ENCODE measurements around the gene ABHD16B. TPM values are rescaled to one million over a fixed set of nuclear protein-coding genes. Genes with fewer than 3 reads are reported as not detected.
"Not testable (repeated sequence)": the region's sequence is repeated elsewhere in the genome, so short reads cannot be mapped to it uniquely, and the experiment has no call there.

ABHD16B gene
- total RNA-seq, 1 donor from 2014 or later, result not detected

DNA sequence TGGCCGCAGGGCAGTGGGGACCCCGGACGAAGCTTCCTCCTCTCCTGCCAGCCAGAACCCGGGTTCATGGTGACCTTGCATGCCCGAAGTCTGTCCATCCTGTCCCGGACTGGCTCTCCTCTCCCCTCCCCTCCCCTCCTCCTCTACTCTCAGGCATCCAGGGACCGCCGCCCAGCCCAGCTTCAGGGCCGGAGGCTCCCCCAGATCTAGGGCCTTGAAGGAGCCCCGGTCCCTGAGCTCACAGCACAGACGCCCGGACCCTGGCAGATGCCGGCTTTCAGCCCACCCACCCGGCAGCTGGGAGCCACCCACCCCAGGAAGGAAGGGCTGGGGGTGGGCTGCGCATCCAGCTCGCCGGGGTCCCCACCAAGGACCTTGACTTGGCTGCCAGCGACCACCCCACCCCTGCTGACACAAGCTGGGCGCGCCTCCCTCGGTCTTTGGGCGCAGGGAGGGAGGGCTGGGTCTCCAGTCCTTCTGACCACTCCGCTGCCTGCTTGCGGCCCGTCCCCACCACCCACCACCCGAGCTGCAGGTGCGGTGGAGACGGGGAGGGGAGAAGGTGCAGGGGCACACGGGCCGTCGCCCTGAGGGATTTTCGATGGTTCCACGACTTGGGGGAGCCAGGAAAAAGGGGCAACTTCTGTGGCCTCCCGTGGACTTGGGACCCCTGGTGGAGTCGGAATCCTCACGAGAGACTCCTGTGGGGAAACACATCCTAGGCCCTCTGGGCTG, 5.8 kb upstream of the ABHD16B start:
- no peak for DNase-seq (ENCODE audit: low spot score)

DNA sequence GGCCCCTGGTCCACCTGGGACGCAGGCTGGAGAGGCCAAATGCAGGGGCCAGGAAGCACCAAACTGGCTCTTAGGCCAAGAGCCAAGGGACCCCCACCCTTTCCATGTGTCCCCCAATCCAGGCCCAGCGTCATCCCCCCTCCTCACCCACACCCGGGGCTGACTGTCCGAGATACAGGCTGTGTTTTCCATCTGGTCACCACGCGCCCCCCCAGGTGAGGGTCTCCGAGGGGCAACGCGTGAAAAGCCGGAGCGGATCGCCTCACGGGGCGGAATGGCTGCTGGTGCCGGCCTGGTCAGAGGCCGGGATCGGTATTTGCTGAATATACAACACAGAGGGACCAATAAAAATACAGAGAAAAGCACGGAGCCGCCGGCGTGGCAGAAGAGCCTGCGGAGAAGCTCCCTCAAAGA, 5.2 kb upstream of the ABHD16B start:
- no peak for DNase-seq (ENCODE audit: low spot score)

DNA sequence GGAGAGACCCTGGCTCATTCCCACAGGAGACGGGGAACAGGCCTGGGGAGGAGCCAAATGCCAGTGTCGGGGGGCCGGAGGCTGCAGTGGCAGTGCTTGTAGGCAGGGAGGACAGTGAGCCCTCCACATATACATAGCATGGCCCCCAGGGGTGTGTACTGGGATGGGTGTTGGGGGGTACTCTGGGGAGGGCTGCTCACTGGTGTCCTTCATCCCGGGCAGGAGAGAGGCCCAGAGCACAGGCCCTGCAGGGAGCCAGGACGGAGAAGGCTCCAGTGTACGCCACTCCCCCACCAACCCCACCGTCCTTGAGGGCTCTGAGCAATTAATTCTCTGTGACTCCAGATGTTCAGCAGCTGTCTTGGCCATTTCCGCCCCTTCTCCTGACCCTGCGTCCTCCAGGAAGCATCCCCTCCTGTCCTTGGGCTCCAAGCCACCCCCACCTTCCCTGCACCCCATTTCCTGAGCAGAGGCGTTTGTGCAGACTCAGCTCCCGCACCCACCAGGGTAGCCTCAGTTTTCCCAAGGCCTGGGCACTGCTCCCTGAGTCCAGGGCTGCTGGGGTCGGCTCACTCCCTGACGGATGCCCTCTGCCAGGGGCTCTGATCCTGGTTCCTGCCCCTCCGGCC, 3.4 kb upstream of the ABHD16B start:
- DNase-seq (ENCODE audit: low spot score), result no peak

GRCh38 chr20:63858393-63859165, 2.7 kb upstream of the ABHD16B start:
- DNase-seq (ENCODE audit: low spot score), result no peak

DNA sequence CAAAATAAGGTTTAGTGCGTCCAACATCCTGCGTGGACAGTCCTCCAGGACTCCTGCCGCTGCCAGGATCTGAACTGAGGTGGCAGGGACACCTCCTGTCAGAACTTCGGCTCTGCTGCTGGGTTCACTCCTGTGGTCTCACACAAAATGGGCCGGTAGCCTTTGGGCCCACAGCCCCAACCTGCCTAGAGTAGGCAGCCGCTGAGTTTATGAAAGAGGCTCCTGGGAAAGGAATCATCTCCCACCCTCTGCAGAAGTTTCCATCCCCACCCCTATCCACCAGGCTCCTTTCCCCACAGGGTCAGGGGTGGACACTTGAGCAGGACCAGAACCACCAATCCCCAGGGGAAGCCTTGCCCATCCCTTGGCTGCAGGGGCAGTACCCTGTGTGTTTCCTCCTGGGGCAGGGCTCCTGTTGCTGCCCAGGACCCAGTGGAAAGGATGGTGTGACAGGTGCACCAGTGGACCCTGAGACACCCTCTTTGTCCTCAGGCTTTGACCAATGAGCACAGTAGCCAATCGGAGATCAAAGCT, 2.1 kb upstream of the ABHD16B start:
- DNase-seq (ENCODE audit: low spot score), result no peak

- DNase-seq (ENCODE audit: low spot score), result no peak
Observed at GRCh38 chr20:63860325-63861051, 810 bp upstream of the ABHD16B start.

DNA sequence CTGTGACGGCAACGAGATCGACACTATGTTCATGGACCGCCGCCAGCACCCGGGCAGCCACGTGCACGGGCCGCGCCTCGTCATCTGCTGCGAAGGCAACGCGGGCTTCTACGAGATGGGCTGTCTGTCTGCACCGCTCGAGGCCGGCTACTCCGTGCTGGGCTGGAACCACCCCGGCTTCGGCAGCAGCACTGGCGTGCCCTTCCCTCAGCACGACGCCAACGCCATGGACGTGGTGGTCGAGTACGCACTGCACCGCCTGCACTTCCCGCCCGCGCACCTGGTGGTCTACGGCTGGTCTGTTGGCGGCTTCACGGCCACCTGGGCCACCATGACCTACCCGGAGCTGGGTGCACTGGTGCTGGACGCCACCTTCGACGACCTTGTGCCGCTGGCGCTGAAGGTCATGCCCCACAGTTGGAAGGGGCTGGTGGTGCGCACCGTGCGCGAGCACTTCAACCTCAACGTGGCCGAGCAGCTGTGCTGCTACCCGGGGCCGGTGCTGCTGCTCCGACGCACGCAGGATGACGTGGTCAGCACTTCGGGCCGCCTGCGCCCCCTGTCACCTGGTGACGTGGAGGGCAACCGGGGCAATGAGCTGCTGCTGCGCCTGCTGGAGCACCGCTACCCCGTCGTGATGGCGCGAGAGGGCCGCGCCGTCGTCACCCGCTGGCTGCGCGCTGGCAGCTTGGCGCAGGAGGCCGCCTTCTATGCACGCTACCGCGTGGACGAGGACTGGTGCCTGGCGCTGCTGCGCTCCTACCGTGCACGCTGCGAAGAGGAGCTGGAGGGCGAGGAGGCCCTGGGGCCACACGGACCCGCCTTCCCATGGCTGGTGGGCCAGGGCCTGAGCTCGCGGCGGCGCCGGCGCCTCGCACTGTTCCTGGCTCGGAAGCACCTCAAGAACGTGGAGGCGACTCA, 943 bp downstream of the ABHD16B start:
- no peak for DNase-seq (ENCODE audit: low spot score)

- DNase-seq (ENCODE audit: low spot score), result no peak
Observed at GRCh38 chr20:63863021-63863797, 1.9 kb downstream of the ABHD16B start.

DNA sequence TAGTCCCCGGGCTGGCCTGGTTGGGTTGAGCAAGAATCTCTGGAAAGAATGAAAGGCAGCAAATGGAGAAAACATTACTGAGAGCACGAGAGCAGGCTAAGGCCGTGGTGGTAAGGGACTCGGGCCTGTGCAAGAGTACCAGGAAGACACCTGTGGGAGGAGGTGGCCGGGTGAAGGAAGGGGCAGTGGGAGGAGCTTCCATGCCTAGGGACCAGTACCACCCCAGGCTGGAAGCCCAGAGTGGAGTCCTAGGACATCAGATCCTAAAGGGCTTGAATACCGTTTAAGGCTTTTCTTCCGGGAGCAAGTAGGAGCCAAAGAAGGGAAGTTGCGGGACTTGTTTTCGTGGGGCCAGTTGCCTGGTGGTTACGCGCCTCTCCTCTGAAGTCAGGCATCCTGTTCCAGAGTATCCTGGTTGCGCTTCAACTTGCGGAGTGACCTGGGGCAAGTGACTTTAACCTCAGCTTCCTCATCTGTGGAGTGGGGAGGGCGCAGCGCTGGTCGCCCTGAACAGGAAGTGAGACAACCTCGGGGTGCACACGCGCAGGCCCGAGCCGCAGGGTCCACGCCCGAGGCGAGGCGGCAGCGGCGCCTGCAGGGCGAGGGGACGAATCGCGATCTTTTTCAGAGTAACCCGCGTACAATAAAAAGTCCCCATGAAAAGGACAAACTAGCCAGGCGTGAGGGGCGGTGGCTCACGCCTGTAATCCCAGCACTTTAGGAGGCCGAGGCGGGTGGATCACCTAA, 2.7 kb downstream of the ABHD16B start:
- DNase-seq (ENCODE audit: low spot score), result peak; percentile 87

DNA sequence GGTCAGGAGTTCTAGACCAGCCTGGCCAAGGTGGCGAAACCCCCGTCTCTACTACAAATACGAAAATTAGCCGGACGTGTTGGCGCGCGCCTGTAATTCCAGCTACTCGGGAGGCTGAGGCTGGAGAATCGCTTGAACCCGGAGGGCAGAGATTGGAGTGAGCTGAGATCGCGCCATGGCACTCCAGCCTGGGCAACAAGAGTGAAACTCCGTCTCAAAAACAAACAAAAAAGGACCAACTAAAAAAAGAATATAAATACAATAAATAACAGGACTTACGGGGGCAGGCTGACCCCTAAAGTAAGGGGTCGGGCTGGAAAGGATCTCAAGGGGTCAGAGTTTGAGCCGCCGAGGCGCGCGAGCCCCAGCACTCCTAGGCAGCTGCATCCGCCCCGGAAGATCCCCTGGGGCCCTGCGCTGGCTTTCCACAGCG, 3.3 kb downstream of the ABHD16B start:
- no peak for DNase-seq (ENCODE audit: low spot score)

GRCh38 chr20:63864978-63865640, 3.8 kb downstream of the ABHD16B start, which contains the start of gene TPD52L2:
TSS of gene TPD52L2 (plus strand) at chr20:63865270. CDS start at chr20:63865366, 96 bp downstream.
- DNase-seq (ENCODE audit: low spot score), result peak; percentile 99

- not testable (repeated sequence) for DNase-seq (ENCODE audit: low spot score)
Observed at GRCh38 chr20:63867042-63867441, 5.7 kb downstream of the ABHD16B start.

DNA sequence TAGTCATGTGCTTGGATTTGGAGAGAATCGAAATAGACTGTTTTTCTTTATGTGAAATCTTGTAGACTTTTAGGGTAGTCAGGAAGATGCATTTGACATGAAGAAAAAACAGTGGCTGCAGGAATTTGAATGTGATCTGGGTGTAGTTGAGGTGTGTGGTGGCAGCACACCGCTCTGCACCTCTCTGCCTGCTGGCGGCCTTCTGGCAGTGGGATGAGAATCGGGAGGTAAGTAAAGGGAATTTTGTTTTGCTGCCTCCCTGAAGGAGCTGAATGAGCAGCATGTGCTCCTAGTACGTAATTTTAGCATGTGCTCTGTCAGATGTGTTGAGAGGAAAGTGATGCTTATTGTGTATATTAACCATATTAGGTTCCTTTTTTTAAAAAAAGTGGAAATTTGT, 7.0 kb downstream of the ABHD16B start:
- no peak for DNase-seq (ENCODE audit: low spot score)

GRCh38 chr20:63873477-63873971, 12.2 kb downstream of the ABHD16B start:
- DNase-seq (ENCODE audit: low spot score), result peak; percentile 55

DNA sequence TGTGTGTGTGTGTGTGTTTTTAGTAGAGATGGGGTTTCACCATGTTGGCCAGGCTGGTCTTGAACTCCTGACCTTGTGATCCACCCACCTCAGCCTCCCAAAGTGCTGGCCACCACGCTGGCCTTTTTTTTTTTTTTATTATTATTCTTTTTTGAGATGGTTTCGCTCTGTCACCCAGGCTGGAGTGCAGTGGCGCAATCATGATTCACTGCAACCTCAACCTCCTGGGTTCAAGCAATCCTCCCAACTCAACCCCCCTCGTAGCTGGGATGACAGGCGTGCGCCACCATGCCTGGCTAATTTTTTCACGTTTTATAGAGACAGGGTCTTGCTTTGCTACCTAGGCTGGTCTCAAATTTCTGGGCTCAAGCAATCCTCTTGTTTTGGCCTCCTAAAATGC, 12.9 kb downstream of the ABHD16B start:
- DNase-seq (ENCODE audit: low spot score), result not testable (repeated sequence)

DNA sequence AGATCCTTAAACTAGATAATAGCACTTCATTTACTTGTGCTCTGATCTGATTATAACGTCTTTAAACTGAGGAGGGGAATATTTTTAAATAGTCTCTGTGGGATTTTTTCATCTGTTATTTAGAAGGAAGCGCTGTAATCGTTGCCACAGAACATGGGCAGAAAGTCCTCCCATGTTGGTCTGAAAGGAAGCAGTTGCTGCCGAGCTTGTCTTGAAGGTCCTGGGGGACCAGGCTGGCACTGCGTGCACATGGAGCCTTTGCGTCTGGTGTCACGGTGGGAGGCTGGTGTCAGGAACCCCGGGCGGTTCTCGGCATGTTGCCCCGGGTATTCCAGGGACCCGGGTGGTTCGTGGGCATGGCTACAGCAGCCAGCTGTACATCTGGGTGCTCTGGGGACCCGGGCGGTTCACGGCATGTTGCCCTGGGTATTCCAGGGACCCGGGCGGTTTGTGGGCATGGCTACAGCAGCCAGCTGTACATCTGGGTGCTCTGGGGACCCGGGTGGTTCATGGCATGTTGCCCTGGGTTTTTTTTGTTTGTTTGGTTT, 15.3 kb downstream of the ABHD16B start:
- no peak for DNase-seq (ENCODE audit: low spot score)

DNA sequence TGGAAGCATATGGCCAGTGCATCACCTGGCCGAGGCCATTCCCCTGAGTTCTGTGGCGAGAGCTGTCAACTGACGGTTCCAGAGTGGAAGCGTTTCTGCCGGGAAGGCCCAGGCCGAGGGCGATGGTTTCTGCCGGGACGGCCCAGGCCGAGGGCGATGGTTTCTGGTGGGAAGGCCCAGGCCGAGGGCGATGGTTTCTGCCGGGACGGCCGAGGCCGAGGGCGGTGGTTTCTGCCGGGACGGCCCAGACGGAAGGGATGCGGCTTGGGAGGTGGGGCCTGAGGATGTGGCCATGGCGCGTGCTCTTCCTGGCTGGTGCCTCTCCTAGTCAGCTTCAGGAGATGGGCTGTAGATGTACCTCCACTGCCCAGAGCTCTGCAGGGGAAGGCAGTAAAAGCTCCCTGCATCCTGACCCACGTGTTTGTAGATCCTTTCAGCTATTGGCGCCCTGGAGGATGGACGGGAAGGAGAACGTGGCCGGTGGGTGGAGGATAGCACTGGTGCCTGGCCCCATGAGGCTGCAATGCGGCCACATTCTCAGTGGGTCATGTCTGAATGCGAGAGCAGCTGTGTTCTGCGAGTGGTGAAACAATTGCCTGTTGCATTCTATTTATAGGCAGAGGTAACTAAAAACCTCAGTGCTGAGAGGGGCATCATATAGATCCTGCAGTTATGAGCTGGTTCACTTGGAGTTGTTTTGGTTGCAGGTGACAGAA, 16.6 kb downstream of the ABHD16B start:
- DNase-seq (ENCODE audit: low spot score), result no peak
